H9 (cell line): ENCODE measurements around the gene TBC1D8. TPM values are rescaled to one million over a fixed set of nuclear protein-coding genes. Genes with fewer than 3 reads are reported as not detected.
A peak's percentile ranks its signal among the peaks of the same experiment; 100 is the strongest.

Experiments
- DNase-seq: peaks from one replicate; pipeline ENCODE4 v3.0.0-alpha.2; 2017
- H2AFZ ChIP-seq: one replicate; pipeline ENCODE4 v1.6.1; 2013; ENCODE audit warnings: mild to moderate bottlenecking, low read length, control low read depth, moderate library complexity
- H2AK5ac ChIP-seq: 2 replicates; pipeline ENCODE4 v1.6.1; 2013; ENCODE audit warnings: low read length, control low read depth, mixed read lengths; ENCODE audit not compliant: insufficient read length
- H2BK120ac ChIP-seq: one replicate; pipeline ENCODE4 v1.6.1; 2013; ENCODE audit warnings: low read depth, mild to moderate bottlenecking, low read length, control low read depth, inconsistent platforms; ENCODE audit not compliant: poor library complexity, severe bottlenecking
- H2BK12ac ChIP-seq: 2 replicates; pipeline ENCODE4 v1.6.1; 2013; ENCODE audit warnings: low read length, control low read depth, mixed read lengths, low read depth; ENCODE audit not compliant: insufficient read length
- H2BK15ac ChIP-seq: 2 replicates; pipeline ENCODE4 v1.6.1; 2013; ENCODE audit warnings: low read depth, low read length, control low read depth
- H2BK20ac ChIP-seq: one replicate; pipeline ENCODE4 v1.6.1; 2013; ENCODE audit warnings: low read depth, mild to moderate bottlenecking, low read length, control low read depth, inconsistent platforms; ENCODE audit not compliant: poor library complexity, severe bottlenecking
- H2BK5ac ChIP-seq: 2 replicates; pipeline ENCODE4 v1.6.1; 2013; ENCODE audit warnings: low read length, control low read depth, mixed read lengths; ENCODE audit not compliant: insufficient read length
- H3K14ac ChIP-seq: 2 replicates; pipeline ENCODE4 v1.6.1; 2013; ENCODE audit warnings: low read length, control low read depth; ENCODE audit not compliant: insufficient read depth
- H3K18ac ChIP-seq: 2 replicates; pipeline ENCODE4 v1.6.1; 2013; ENCODE audit warnings: low read depth, mild to moderate bottlenecking, mixed read lengths, low read length, control low read depth; ENCODE audit not compliant: insufficient read length
- H3K23ac ChIP-seq: 2 replicates; pipeline ENCODE4 v1.6.1; 2013; ENCODE audit warnings: low read length, control low read depth, mixed read lengths, low read depth; ENCODE audit not compliant: insufficient read length
- H3K23me2 ChIP-seq: 2 replicates; pipeline ENCODE4 v1.6.1; 2013; ENCODE audit warnings: low read depth, mild to moderate bottlenecking, mixed read lengths, low read length, control low read depth; ENCODE audit not compliant: insufficient read length, poor library complexity, severe bottlenecking
- H3K27ac ChIP-seq: 2 replicates; pipeline ENCODE4 v1.5.1; 2013; ENCODE audit warnings: low read length, control low read depth, mixed read lengths, low read depth; ENCODE audit not compliant: insufficient read length
- H3K27me3 ChIP-seq: 2 replicates; pipeline ENCODE4 v1.6.1; 2013; ENCODE audit warnings: low read length, control low read depth, inconsistent platforms; ENCODE audit not compliant: insufficient read depth
- H3K4ac ChIP-seq: 2 replicates; pipeline ENCODE4 v1.6.1; 2013; ENCODE audit warnings: low read depth, mild to moderate bottlenecking, control low read depth, inconsistent platforms, low read length, moderate library complexity
- H3K4me1 ChIP-seq: 2 replicates; pipeline ENCODE4 v1.6.1; 2013; ENCODE audit warnings: low read length, control low read depth, inconsistent platforms; ENCODE audit not compliant: insufficient read depth
- H3K4me2 ChIP-seq: 2 replicates; pipeline ENCODE4 v1.6.1; 2013; ENCODE audit warnings: low read length, control low read depth, mixed read lengths; ENCODE audit not compliant: insufficient read length, insufficient read depth
- H3K56ac ChIP-seq: 2 replicates; pipeline ENCODE4 v1.6.1; 2013; ENCODE audit warnings: low read depth, mild to moderate bottlenecking, mixed read lengths, low read length, control low read depth; ENCODE audit not compliant: insufficient read length
- H3K79me1 ChIP-seq: 2 replicates; pipeline ENCODE4 v1.6.1; 2013; ENCODE audit warnings: low read depth, mild to moderate bottlenecking, moderate library complexity, low read length, control low read depth, inconsistent platforms; ENCODE audit not compliant: insufficient read depth, poor library complexity, severe bottlenecking
- H3K79me2 ChIP-seq: 2 replicates; pipeline ENCODE4 v1.6.1; 2013; ENCODE audit warnings: low read length, control low read depth, inconsistent platforms; ENCODE audit not compliant: insufficient read depth
- H3K9ac ChIP-seq: 2 replicates; pipeline ENCODE4 v1.6.1; 2013; ENCODE audit warnings: low read length, control low read depth, mixed read lengths; ENCODE audit not compliant: insufficient read length; ENCODE audit errors: extremely low read depth
- H3K9me3 ChIP-seq: one replicate; pipeline ENCODE4 v1.6.1; 2013; ENCODE audit warnings: low read depth, low read length, inconsistent platforms; ENCODE audit not compliant: control insufficient read depth
- H3T11ph ChIP-seq: one replicate; pipeline ENCODE4 v1.6.1; 2013; ENCODE audit warnings: mild to moderate bottlenecking, low read length, control low read depth, inconsistent platforms
- H4K20me1 ChIP-seq: one replicate; pipeline ENCODE4 v1.6.1; 2013; ENCODE audit not compliant: control insufficient read depth, insufficient read length, insufficient read depth
- H4K5ac ChIP-seq: 2 replicates; pipeline ENCODE4 v1.6.1; 2013; ENCODE audit warnings: low read depth, mild to moderate bottlenecking, mixed read lengths, low read length, control low read depth; ENCODE audit not compliant: insufficient read length
- H4K8ac ChIP-seq: replicated peaks from 2 replicates; pipeline ENCODE4 v1.6.1; 2013; ENCODE audit warnings: low read length, control low read depth, mixed read lengths, low read depth; ENCODE audit not compliant: insufficient read length
- H4K91ac ChIP-seq: 2 replicates; pipeline ENCODE4 v1.6.1; 2013; ENCODE audit warnings: low read depth, mild to moderate bottlenecking, moderate library complexity, mixed read lengths, low read length, control low read depth; ENCODE audit not compliant: insufficient read length
- H3K27ac Mint-ChIP-seq, 3 experiments: 2 replicates in 2 of 3; 3 replicates in 1 of 3; pipeline ENCODE4 v1.8.0; 2020 to 2021; ENCODE audit warnings: mixed read lengths in 3 of 3, mild to moderate bottlenecking in 1 of 3, moderate library complexity in 1 of 3
- H3K27me3 Mint-ChIP-seq: 2 replicates; pipeline ENCODE4 v1.8.0; 2021; ENCODE audit warnings: low read depth, mild to moderate bottlenecking, moderate library complexity, mixed read lengths
- H3K36me3 Mint-ChIP-seq, 3 experiments: 2 replicates in 2 of 3; 3 replicates in 1 of 3; pipeline ENCODE4 v1.8.0; 2020 to 2021; ENCODE audit warnings: low read depth in 3 of 3, mixed read lengths in 3 of 3; ENCODE audit not compliant: insufficient read depth in 1 of 3
- H3K4me1 Mint-ChIP-seq, 2 experiments: 2 replicates each; pipeline ENCODE4 v1.8.0; 2020; ENCODE audit warnings: mixed read lengths in 2 of 2
- H3K4me3 Mint-ChIP-seq, 2 experiments: 2 replicates in 1 of 2; 3 replicates in 1 of 2; pipeline ENCODE4 v1.8.0; 2020 to 2021; ENCODE audit warnings: mild to moderate bottlenecking in 2 of 2, mixed read lengths in 2 of 2, moderate library complexity in 1 of 2
- H3K9me3 Mint-ChIP-seq, 2 experiments: 2 replicates in 1 of 2; 3 replicates in 1 of 2; pipeline ENCODE4 v1.8.0; 2020; ENCODE audit warnings: mild to moderate bottlenecking in 2 of 2, mixed read lengths in 2 of 2, moderate library complexity in 1 of 2
- CTCF ChIP-seq: fragments of 200-600 bp; sonication (generic); conservative IDR thresholded peaks from 3 replicates; pipeline ENCODE4 v1.8.0; 2021; ENCODE audit warnings: antibody characterized with exemption, mild to moderate bottlenecking
- WGBS: extraction: QIAGEN DNeasy Blood & Tissue Kit; methylation state at CpG from one replicate; pipeline ENCODE4 v1.1.7; 2013; ENCODE audit warnings: missing lambda C conversion rate, low lambda C conversion rate, mixed read lengths; ENCODE audit not compliant: insufficient read length; ENCODE audit errors: extremely low coverage; 5-methylcytosine and 5-hydroxymethylcytosine counted together
- total RNA-seq: library from RNA; stranded (reverse); gene quantifications from 2 replicates; pipeline ENCODE4 v1.2.1, GENCODE V29; 2021

Gene TBC1D8
- total RNA-seq, 1 experiment from 2014 or later = 16.6 TPM

GRCh38 chr2:101037161-101037755 is 113.9 kb downstream of the TBC1D8 start:
- Histone ChIP-seq H2AK5ac (no peak overlapping the region), H2BK120ac (no peak overlapping the region), H3K4me1 (no peaks in the 10 kb centered on the region), H3K27me3 (no peaks in the 10 kb centered on the region), H3K9ac (no peak overlapping the region), H4K91ac (no peak overlapping the region), H2BK12ac (no peak overlapping the region), H3K56ac (no peak overlapping the region), H2BK15ac (no peak overlapping the region), H3K18ac (no peak overlapping the region), H4K5ac (no peak overlapping the region), H3K4ac (no peak overlapping the region), H4K20me1 (no peaks in the 10 kb centered on the region), H3K4me2 (no peak overlapping the region), H2BK5ac (no peak overlapping the region), H3T11ph (no peak overlapping the region), H3K23ac (no peak overlapping the region), H4K8ac (no peak overlapping the region), H2BK20ac (no peak overlapping the region), H3K14ac (no peak overlapping the region), H3K27ac (no peak overlapping the region), H3K23me2 (no peaks in the 10 kb centered on the region), H3K79me1 (no peaks in the 10 kb centered on the region), H2AFZ (no peak overlapping the region), H3K79me2 (no peaks in the 10 kb centered on the region), H3K9me3 (no peaks in the 10 kb centered on the region)
- TF ChIP-seq CTCF = no peak
- Mint-ChIP-seq H3K27me3 (no peaks in the 10 kb centered on the region), H3K4me3 (no peak overlapping the region), H3K27ac (peak overlapping the region in 2 of 3 experiments; percentile 43 to 61; a peak in 2 of 7 replicates), H3K9me3 (no peaks in the 10 kb centered on the region; a peak in 1 of 5 replicates), H3K4me1 (no peaks in the 10 kb centered on the region), H3K36me3 (peaks cover 23 to 42% (median 28%) of the 10 kb centered on the region in 3 experiments; a peak in 6 of 7 replicates)
- no CpG with 5 or more reads among the region's 19 CpGs for WGBS
- DNase-seq = no peak
